C4-2B (cell line): Measurements from ENCODE around the gene FUT2.

Experiments
- ZFX ChIP-seq: fragments of 450-650 bp; IDR thresholded peaks from 2 replicates; pipeline ENCODE4 v1.6.1; 2017
- TF ChIP-seq, protein P1 (sequence below): fragments of 450-650 bp; conservative IDR thresholded peaks from 2 replicates; pipeline ENCODE4 v1.5.1; 2017; ENCODE audit warnings: mild to moderate bottlenecking

DNA sequence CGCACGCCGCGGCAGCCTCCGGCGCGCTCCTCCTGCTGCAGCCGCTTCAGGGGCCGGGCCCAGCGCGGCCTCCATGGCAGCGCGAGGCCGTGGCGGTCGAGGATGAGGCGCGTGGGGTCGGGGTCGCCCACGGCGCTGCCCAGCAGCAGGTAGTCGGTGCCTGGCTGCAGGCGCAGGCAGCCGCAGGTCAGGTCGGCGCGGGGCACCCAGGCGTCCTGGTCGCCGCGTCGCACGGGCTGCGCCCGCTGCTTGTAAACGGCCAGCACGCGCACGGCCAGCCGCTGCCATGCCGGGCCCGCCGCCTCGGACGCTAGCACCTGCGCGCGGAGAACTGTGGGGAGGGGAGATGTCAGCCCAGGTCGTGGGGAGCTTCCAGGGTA lies 34.1 kb upstream of the FUT2 start:
- TF ChIP-seq, protein P1, sequence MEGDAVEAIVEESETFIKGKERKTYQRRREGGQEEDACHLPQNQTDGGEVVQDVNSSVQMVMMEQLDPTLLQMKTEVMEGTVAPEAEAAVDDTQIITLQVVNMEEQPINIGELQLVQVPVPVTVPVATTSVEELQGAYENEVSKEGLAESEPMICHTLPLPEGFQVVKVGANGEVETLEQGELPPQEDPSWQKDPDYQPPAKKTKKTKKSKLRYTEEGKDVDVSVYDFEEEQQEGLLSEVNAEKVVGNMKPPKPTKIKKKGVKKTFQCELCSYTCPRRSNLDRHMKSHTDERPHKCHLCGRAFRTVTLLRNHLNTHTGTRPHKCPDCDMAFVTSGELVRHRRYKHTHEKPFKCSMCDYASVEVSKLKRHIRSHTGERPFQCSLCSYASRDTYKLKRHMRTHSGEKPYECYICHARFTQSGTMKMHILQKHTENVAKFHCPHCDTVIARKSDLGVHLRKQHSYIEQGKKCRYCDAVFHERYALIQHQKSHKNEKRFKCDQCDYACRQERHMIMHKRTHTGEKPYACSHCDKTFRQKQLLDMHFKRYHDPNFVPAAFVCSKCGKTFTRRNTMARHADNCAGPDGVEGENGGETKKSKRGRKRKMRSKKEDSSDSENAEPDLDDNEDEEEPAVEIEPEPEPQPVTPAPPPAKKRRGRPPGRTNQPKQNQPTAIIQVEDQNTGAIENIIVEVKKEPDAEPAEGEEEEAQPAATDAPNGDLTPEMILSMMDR, result no peak
- TF ChIP-seq ZFX, result no peak
